GM19463 (cell line): ENCODE data around the gene HCLS1.
A peak's percentile ranks its signal among the peaks of the same experiment; 100 is the strongest.
"Not testable (repeated sequence)": the region's sequence is repeated elsewhere in the genome, so short reads cannot be mapped to it uniquely, and the experiment has no call there.

Experiments used
- ATAC-seq: cut with Tn5 transposase; IDR thresholded peaks from one replicate; pipeline ENCODE4 v1.9.1; 2021; ENCODE audit warnings: mild to moderate bottlenecking, moderate library complexity; ENCODE audit not compliant: unreplicated experiment

Gene HCLS1

GRCh38 chr3:121599900-121600299 is 60.8 kb downstream of the HCLS1 start:
- ATAC-seq = not testable (repeated sequence)

- ATAC-seq = no peak
Measured at GRCh38 chr3:121598564-121598963, 62.1 kb downstream of the HCLS1 start.

- ATAC-seq = no peak
Measured at GRCh38 chr3:121595765-121596406, 64.8 kb downstream of the HCLS1 start.

- ATAC-seq = no peak
Measured at GRCh38 chr3:121594850-121595249, 65.9 kb downstream of the HCLS1 start.

GRCh38 chr3:121593806-121594205 is 66.9 kb downstream of the HCLS1 start:
- not testable (repeated sequence) for ATAC-seq

GRCh38 chr3:121592856-121593702 is 67.6 kb downstream of the HCLS1 start, which contains the start of gene FBXO40:
FBXO40 (plus strand) TSS chr3:121593379; CDS start chr3:121620576, 27,197 bp downstream.
- ATAC-seq = peak; percentile 76

- no peak for ATAC-seq
Measured at GRCh38 chr3:121584418-121584817, 76.3 kb downstream of the HCLS1 start.

- no peak for ATAC-seq
Measured at GRCh38 chr3:121581691-121582090, 79.0 kb downstream of the HCLS1 start.
